BE2C (cell line): ENCODE measurements around the gene AGR3.

Experiments
- DNase-seq: peaks from one replicate; pipeline ENCODE4 v3.0.0-alpha.2; 2020
- H3K27me3 ChIP-seq: fragments of 250-450 bp; sonication (Bioruptor Pico); 2 replicates; pipeline ENCODE4 v1.5.1; 2020; ENCODE audit warnings: mild to moderate bottlenecking
- H3K36me3 ChIP-seq: fragments of 250-450 bp; sonication (Bioruptor Pico); 2 replicates; pipeline ENCODE4 v1.5.1; 2020; ENCODE audit warnings: mild to moderate bottlenecking
- H3K4me1 ChIP-seq: fragments of 250-450 bp; sonication (Bioruptor Pico); 2 replicates; pipeline ENCODE4 v1.5.1; 2020
- H3K4me3 ChIP-seq: 2 replicates; pipeline ENCODE4 v1.5.1; 2011; ENCODE audit warnings: low read depth, low read length
- H3K9me3 ChIP-seq: fragments of 250-450 bp; sonication (Bioruptor Pico); 2 replicates; pipeline ENCODE4 v1.5.1; 2020
- CTCF ChIP-seq: IDR thresholded peaks from 2 replicates; pipeline ENCODE4 v1.5.1; 2012; ENCODE audit warnings: mild to moderate bottlenecking, low read depth, low read length

The AGR3 gene

GRCh38 chr7:16846601-16847165 is 35.1 kb downstream of the AGR3 start:
- Histone ChIP-seq H3K27me3 (peaks cover 15% of the 10 kb centered on the region), H3K4me3 (no peak overlapping the region), H3K36me3 (no peaks in the 10 kb centered on the region), H3K9me3 (no peaks in the 10 kb centered on the region), H3K4me1 (no peaks in the 10 kb centered on the region)
- TF ChIP-seq CTCF, result no peak
- no peak for DNase-seq

DNA sequence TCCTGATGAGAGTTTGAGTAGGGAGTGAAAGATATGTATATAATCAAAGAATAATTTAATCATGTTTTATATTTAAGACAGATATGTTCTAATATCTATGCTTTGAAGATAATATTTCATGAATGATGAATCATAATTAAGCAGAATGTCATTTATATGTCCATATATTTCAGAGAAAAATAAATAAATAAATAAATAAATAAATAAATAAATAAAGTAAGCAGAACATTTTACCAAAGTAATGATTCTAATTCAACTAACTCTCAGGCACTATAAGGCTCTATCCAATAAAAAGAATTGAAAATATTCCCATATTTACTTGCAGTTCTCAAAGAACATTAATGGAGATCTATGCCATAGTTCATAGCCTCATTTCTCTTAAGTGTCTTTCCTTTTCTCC is 36.0 kb downstream of the AGR3 start:
- H3K36me3 ChIP-seq, result no peaks in the 10 kb centered on the region
- H3K4me1 ChIP-seq, result no peaks in the 10 kb centered on the region
- no peak for TF ChIP-seq CTCF
- no peaks in the 10 kb centered on the region for H3K9me3 ChIP-seq
- peaks cover 15% of the 10 kb centered on the region for H3K27me3 ChIP-seq
- DNase-seq, result no peak
- no peak overlapping the region for H3K4me3 ChIP-seq

DNA sequence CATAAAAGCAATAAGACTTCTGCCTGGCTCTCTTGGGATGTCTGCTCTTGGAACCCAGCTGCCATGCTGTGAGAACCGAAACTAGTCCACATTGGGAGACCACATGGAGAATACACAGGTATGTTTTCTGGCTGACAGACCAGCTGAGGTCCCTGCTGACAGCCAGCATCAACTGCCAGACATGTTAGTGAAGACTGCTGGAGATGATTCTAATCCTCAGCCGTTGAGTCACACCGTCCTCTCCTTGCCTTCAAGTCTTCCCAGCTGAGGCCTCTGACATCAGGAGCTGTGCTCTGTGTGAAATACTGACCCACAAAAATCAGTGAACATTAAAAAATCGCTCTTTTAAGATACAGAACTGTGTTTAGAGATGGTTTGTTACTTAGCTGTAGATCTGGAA is 40.1 kb downstream of the AGR3 start:
- TF ChIP-seq CTCF, result no peak

DNA sequence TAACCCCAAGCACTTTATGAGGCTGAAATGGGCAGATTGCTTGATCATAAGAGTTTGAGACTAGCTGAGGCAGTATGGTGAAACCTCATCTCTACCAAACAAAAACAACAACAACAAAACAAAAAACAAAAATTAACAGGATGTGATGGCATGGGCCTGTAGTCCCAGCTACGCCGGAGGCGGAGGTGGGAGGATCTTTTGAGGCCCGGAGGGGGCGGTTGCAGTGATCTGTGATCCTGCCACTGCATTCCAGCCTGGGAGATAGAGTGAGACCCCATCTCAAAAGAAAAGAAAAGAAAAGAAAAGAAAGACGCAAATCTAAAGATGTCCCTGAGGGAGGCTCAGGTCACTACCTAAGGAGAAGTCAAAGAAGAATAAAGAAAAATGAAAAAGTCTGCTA is 41.7 kb downstream of the AGR3 start:
- H3K9me3 ChIP-seq, result no peaks in the 10 kb centered on the region
- no peak for DNase-seq
- peaks cover under 1% of the 10 kb centered on the region; the same call in 1 of the 2 replicates for H3K27me3 ChIP-seq
- no peaks in the 10 kb centered on the region for H3K36me3 ChIP-seq
- H3K4me1 ChIP-seq, result no peaks in the 10 kb centered on the region
- H3K4me3 ChIP-seq, result no peak overlapping the region
- no peak for TF ChIP-seq CTCF

More for the DNA sequence above, 40.1 kb downstream of the AGR3 start:
- Histone ChIP-seq H3K36me3 (no peaks in the 10 kb centered on the region), H3K4me3 (no peak overlapping the region), H3K27me3 (peaks cover 12% of the 10 kb centered on the region; the same call in 1 of the 2 replicates), H3K4me1 (no peaks in the 10 kb centered on the region), H3K9me3 (no peaks in the 10 kb centered on the region)
- no peak for DNase-seq

- TF ChIP-seq CTCF, result no peak
These were observed 42.1 kb downstream of the AGR3 start for GRCh38 chr7:16839646-16840045.

GRCh38 chr7:16838891-16839290 is 42.9 kb downstream of the AGR3 start:
- Histone ChIP-seq H3K36me3 (no peaks in the 10 kb centered on the region), H3K4me3 (no peak overlapping the region), H3K27me3 (no peaks in the 10 kb centered on the region), H3K4me1 (no peaks in the 10 kb centered on the region), H3K9me3 (no peaks in the 10 kb centered on the region)
- DNase-seq, result no peak
- TF ChIP-seq CTCF, result no peak

More at GRCh38 chr7:16839646-16840045, 42.1 kb downstream of the AGR3 start:
- no peaks in the 10 kb centered on the region for H3K36me3 ChIP-seq
- H3K9me3 ChIP-seq, result no peaks in the 10 kb centered on the region
- no peak overlapping the region for H3K4me3 ChIP-seq
- no peaks in the 10 kb centered on the region for H3K4me1 ChIP-seq
- no peak for DNase-seq
- H3K27me3 ChIP-seq, result no peaks in the 10 kb centered on the region; the same call in 1 of the 2 replicates
